ENCODE data around the gene CEACAM20. TPM values are rescaled to one million over a fixed set of nuclear protein-coding genes. Genes with fewer than 3 reads are reported as not detected.

CEACAM20 gene
- total and polyA plus RNA-seq, 10 of the 15 experiments (the other 5 are each of a cell fraction or from before 2014, with no cell fraction given): not detected

- Histone ChIP-seq H3K36me3 (ENCODE audit: control insufficient read depth in 2 of 2, insufficient read depth in 2 of 2, low read length in 1 of 2) (no peaks in the 10 kb centered on the region), H3K4me1 (ENCODE audit: control insufficient read depth, insufficient read depth, low read length) (no peaks in the 10 kb centered on the region), H3K79me2 (ENCODE audit: control insufficient read depth, insufficient read depth, low read length) (no peaks in the 10 kb centered on the region), H3K27ac (ENCODE audit: control insufficient read depth, insufficient read depth) (no peak overlapping the region), H3K4me3 (no peak overlapping the region), H3K9ac (ENCODE audit: control insufficient read depth, insufficient read depth, low read length) (no peak overlapping the region), H3K4me2 (ENCODE audit: control insufficient read depth, insufficient read depth) (no peak overlapping the region), H3K27me3 (replicated peaks in 1 of 2; ENCODE audit: control insufficient read depth in 2 of 2, insufficient read depth in 2 of 2, low read length in 1 of 2) (no peaks in the 10 kb centered on the region), H2AFZ (ENCODE audit: control insufficient read depth, low read depth, low read length) (no peak overlapping the region), H3K9me3 (replicated peaks; ENCODE audit: control insufficient read depth, insufficient read depth, low read length) (no peaks in the 10 kb centered on the region; the same call in 2 of the 3 replicates), H4K20me1 (ENCODE audit: control insufficient read depth, insufficient read depth) (no peaks in the 10 kb centered on the region)
- FAIRE-seq (no peak), ATAC-seq (no peak), DNase-seq (ENCODE audit: low read depth, low spot score) (no peak)
- 70% methylated on average over 6 of the region's 6 CpGs for WGBS (ENCODE audit: insufficient coverage, insufficient replicate concordance, low lambda C conversion rate, missing lambda C conversion rate)
- ChIA-PET POLR2A (no interaction called here), RAD21 (ENCODE audit: unreplicated experiment) (no interaction called here), SMC1A (ENCODE audit: uncharacterized antibody, unreplicated experiment) (no interaction called here), CTCF (interaction anchor here (0.6 to 2.0 kb wide), 3 partner anchors 17 to 183 kb away, joined by 3 to 6 read pairs (median 3); no protein-coding TSS in a partner anchor)
- in situ Hi-C loops (cut with MboI) (no loop called here), intact Hi-C loops (cut with micrococcal nuclease; ENCODE audit: unreplicated experiment) (no loop called here)
- BruUV-seq (replicated peaks): no TSS peak
- TF ChIP-seq MTA3 (IDR thresholded peaks at IDR 0.05; ENCODE audit: borderline replicate concordance, low read length) (no peak), PKNOX1 (IDR thresholded peaks at IDR 0.05) (no peak), CHD1 (IDR thresholded peaks at IDR 0.05; ENCODE audit: low read depth, low read length) (no peak), EZH2 (IDR thresholded peaks at IDR 0.05; ENCODE audit: borderline replicate concordance, control insufficient read depth, low read depth, low read length) (no peak), SP1 (IDR thresholded peaks at IDR 0.05; ENCODE audit: low read depth, low read length) (no peak), RBBP5 (conservative IDR thresholded peaks at IDR 0.05) (no peak), RUNX3 (IDR thresholded peaks at IDR 0.05; ENCODE audit: low read length) (no peak), ZBTB33 (IDR thresholded peaks at IDR 0.05) (no peak), CTCF (IDR thresholded peaks at IDR 0.05 in 2 of 3, conservative IDR thresholded peaks at IDR 0.05 in 1 of 3; ENCODE audit: control insufficient read depth in 2 of 3, extremely low read depth in 1 of 3, insufficient read depth in 1 of 3, low read depth in 3 of 3, low read length in 3 of 3) (no peak), USF1 (IDR thresholded peaks at IDR 0.05; ENCODE audit: borderline replicate concordance, extremely low read length, insufficient read depth, low read depth, low read length) (no peak), PRDM15 (CRISPR knock-in tag; IDR thresholded peaks at IDR 0.05) (no peak), KAT2A (conservative IDR thresholded peaks at IDR 0.05; ENCODE audit: control insufficient read depth, low read depth, low read length) (no peak), NR2F1 (conservative IDR thresholded peaks at IDR 0.05) (no peak), EGR1 (IDR thresholded peaks at IDR 0.05; ENCODE audit: borderline replicate concordance in 1 of 2, low read depth in 2 of 2, low read length in 2 of 2) (no peak)
Observed at GRCh38 chr19:44553478-44554171, 24.1 kb upstream of the CEACAM20 start.

Measured in GM12878 (cell line).